K562 (cell line): Measurements from ENCODE around the gene HPCAL1. TPM values are rescaled to one million over a fixed set of nuclear protein-coding genes. Genes with fewer than 3 reads are reported as not detected.
A peak's percentile ranks its signal among the peaks of the same experiment; 100 is the strongest.

Experiments
- AFF4 ChIP-seq: sonication (generic); formaldehyde crosslinking; IDR thresholded peaks from 2 replicates; pipeline ENCODE4 v1.8.0; 2023; ENCODE audit warnings: mild to moderate bottlenecking, missing genetic modification reagents
- BCLAF1 ChIP-seq, 2 experiments: fragments of 450-650 bp in 1 of 2; IDR thresholded peaks; 2 replicates each; pipeline ENCODE4 v1.6.1; 2011 to 2017; ENCODE audit warnings: low read depth in 2 of 2, antibody characterized with exemption in 1 of 2, borderline replicate concordance in 1 of 2, low read length in 1 of 2, mild to moderate bottlenecking in 1 of 2, mixed read lengths in 1 of 2; ENCODE audit not compliant: control insufficient read depth in 1 of 2
- CBFA2T2 ChIP-seq: fragments of 450-650 bp; conservative IDR thresholded peaks from 2 replicates; pipeline ENCODE4 v1.6.1; 2017; ENCODE audit warnings: mild to moderate bottlenecking
- E2F1 ChIP-seq: sonication (generic); formaldehyde crosslinking; IDR thresholded peaks from 2 replicates; pipeline ENCODE4 v1.8.1; 2023; ENCODE audit warnings: mild to moderate bottlenecking, missing genetic modification reagents, moderate library complexity
- HIVEP1 ChIP-seq: fragments of 250-450 bp; sonication (Bioruptor Pico); IDR thresholded peaks from 2 replicates; pipeline ENCODE4 v1.4.0; 2020; ENCODE audit warnings: mild to moderate bottlenecking
- HNRNPUL1 ChIP-seq: fragments of 200-400 bp; formaldehyde crosslinking; IDR thresholded peaks from 2 replicates; pipeline ENCODE4 v1.6.1; 2017; ENCODE audit warnings: low read length
- IRF2 ChIP-seq: sonication (generic); formaldehyde crosslinking; IDR thresholded peaks from 2 replicates; pipeline ENCODE4 v1.8.1; 2022; ENCODE audit warnings: mild to moderate bottlenecking, missing genetic modification reagents
- MCM7 ChIP-seq, 2 experiments: fragments of 450-650 bp; IDR thresholded peaks; 2 replicates each; pipeline ENCODE4 v1.6.1; 2016 to 2018
- RBFOX2 ChIP-seq: fragments of 200-400 bp; formaldehyde crosslinking; IDR thresholded peaks from 2 replicates; pipeline ENCODE4 v1.6.1; 2017; ENCODE audit warnings: low read depth, mild to moderate bottlenecking, low read length, moderate library complexity
- TAL1 ChIP-seq: fragments of 450-650 bp; IDR thresholded peaks from 2 replicates; pipeline ENCODE4 v1.6.1; 2016; ENCODE audit warnings: mild to moderate bottlenecking
- ZNF175 ChIP-seq: fragments of 200-800 bp; sonication (Bioruptor generic); IDR thresholded peaks from 2 replicates; pipeline ENCODE4 v1.6.1; 2016; ENCODE audit warnings: low read depth, mild to moderate bottlenecking, missing genetic modification characterization, missing compliant biosample characterization
- ZNF395 ChIP-seq: fragments of 200-800 bp; sonication (Bioruptor generic); IDR thresholded peaks from 2 replicates; pipeline ENCODE4 v1.6.1; 2017; ENCODE audit warnings: missing genetic modification characterization, missing compliant biosample characterization
- ZNF398 ChIP-seq: fragments of 250-450 bp; sonication (Bioruptor Pico); IDR thresholded peaks from 2 replicates; pipeline ENCODE4 v1.8.0; 2021; ENCODE audit warnings: moderate library complexity, mild to moderate bottlenecking, inconsistent platforms
- ZNF431 ChIP-seq: sonication (generic); formaldehyde crosslinking; IDR thresholded peaks from 2 replicates; pipeline ENCODE4 v1.8.0; 2022; ENCODE audit warnings: mild to moderate bottlenecking, missing genetic modification reagents
- ZNF583 ChIP-seq: fragments of 250-450 bp; sonication (Bioruptor Pico); IDR thresholded peaks from 2 replicates; pipeline ENCODE4 v1.4.0; 2020
- ZNF830 ChIP-seq: fragments of 250-450 bp; sonication (Bioruptor Pico); IDR thresholded peaks from 2 replicates; pipeline ENCODE4 v1.5.0; 2021; ENCODE audit warnings: mild to moderate bottlenecking
- polyA plus RNA-seq, 8 experiments: library from polyadenylated mRNA; depleted of rRNA in 4 of 8; stranded (reverse) in 5 of 8; unstranded in 3 of 8; fragments of >200 nt; fragmentation: Nextera tagmentation in 2 of 8; fragmentation: Illumina TruSeq in 1 of 8; extraction: Ambion mirVana in 2 of 8; extraction: Trizol in 1 of 8; gene quantifications; 2 replicates each; pipeline versions ENCODE4 v1.2.1 to v1.2.3, GENCODE V29; 2011 to 2014; ENCODE audit warnings: inconsistent platforms in 1 of 8, missing spikeins in 1 of 8
- total RNA-seq, 7 experiments: library from RNA; depleted of rRNA in 6 of 7; stranded (reverse); fragments of >200 nt in 6 of 7; fragmentation: Illumina TruSeq in 2 of 7; extraction: Trizol in 2 of 7; gene quantifications; 2 replicates each; pipeline versions ENCODE4 v1.2.1 to v1.2.3, GENCODE V29; 2011 to 2021; ENCODE audit warnings: low replicate concordance in 1 of 7

The HPCAL1 gene
- total and polyA plus RNA-seq, 9 of the 15 experiments (the other 6 are each of a cell fraction or from before 2014, with no cell fraction given): 2.7 to 65.5 (median 23.9) TPM

GRCh38 chr2:10447895-10448575 is 145.3 kb downstream of the HPCAL1 start, which contains the start of gene ODC1 (continued):
- TF ChIP-seq E2F1: peak; percentile 89; the same call in 1 of the 2 replicates
- TF ChIP-seq TAL1: no peak
- no peak for TF ChIP-seq MCM7 (IDR thresholded peaks at IDR 0.05)
- TF ChIP-seq CBFA2T2: no peak
- no peak for TF ChIP-seq ZNF398 (CRISPR knock-in tag)
- TF ChIP-seq HNRNPUL1: no peak
- TF ChIP-seq ZNF431 (CRISPR knock-in tag): peak; percentile 79
- TF ChIP-seq ZNF395: peak; percentile 81
- peak; percentile 85; the same call in 1 of the 2 replicates for TF ChIP-seq AFF4 (CRISPR knock-in tag)
- TF ChIP-seq ZNF830 (CRISPR knock-in tag): no peak
- TF ChIP-seq ZNF175: 0 out of 2 replicates have a peak, but pooled peaks have one; percentile 1
- TF ChIP-seq RBFOX2: peak; percentile 98
- TF ChIP-seq ZNF583: peak; percentile 71; the same call in 1 of the 2 replicates
- peak; percentile 26; the same call in 1 of the 2 replicates for TF ChIP-seq IRF2
- no peak for TF ChIP-seq HIVEP1
- 0 out of 4 replicates have a peak, but pooled peaks of 1 of the 2 experiments have one; percentile 45 for TF ChIP-seq BCLAF1 (IDR thresholded peaks at IDR 0.05; ENCODE audit: borderline replicate concordance in 1 of 2, control insufficient read depth in 1 of 2, low read depth in 2 of 2, low read length in 1 of 2)
